C4-2B (cell line): Measurements from ENCODE around the gene SCGB1A1.

Experiments used
- ZFX ChIP-seq: fragments of 450-650 bp; IDR thresholded peaks from 2 replicates; pipeline ENCODE4 v1.6.1; 2017
- TF ChIP-seq, protein P1 (sequence below): fragments of 450-650 bp; conservative IDR thresholded peaks from 2 replicates; pipeline ENCODE4 v1.5.1; 2017; ENCODE audit warnings: mild to moderate bottlenecking

GRCh38 chr11:62471603-62472002, 52.8 kb downstream of the SCGB1A1 start:
- TF ChIP-seq, protein P1, sequence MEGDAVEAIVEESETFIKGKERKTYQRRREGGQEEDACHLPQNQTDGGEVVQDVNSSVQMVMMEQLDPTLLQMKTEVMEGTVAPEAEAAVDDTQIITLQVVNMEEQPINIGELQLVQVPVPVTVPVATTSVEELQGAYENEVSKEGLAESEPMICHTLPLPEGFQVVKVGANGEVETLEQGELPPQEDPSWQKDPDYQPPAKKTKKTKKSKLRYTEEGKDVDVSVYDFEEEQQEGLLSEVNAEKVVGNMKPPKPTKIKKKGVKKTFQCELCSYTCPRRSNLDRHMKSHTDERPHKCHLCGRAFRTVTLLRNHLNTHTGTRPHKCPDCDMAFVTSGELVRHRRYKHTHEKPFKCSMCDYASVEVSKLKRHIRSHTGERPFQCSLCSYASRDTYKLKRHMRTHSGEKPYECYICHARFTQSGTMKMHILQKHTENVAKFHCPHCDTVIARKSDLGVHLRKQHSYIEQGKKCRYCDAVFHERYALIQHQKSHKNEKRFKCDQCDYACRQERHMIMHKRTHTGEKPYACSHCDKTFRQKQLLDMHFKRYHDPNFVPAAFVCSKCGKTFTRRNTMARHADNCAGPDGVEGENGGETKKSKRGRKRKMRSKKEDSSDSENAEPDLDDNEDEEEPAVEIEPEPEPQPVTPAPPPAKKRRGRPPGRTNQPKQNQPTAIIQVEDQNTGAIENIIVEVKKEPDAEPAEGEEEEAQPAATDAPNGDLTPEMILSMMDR: no peak
- TF ChIP-seq ZFX: no peak
